Tibial nerve (tissue), 4 donors: ENCODE data around the gene LYPD6B.

ENCODE experiments used
- CTCF ChIP-seq, 5 experiments: fragments of 200-600 bp in 3 of 5; fragments of 450-650 bp in 2 of 5; sonication (generic) in 3 of 5; IDR thresholded peaks; one replicate each; pipeline ENCODE4 v1.5.1; 2016 to 2019; ENCODE audit warnings: antibody characterized with exemption in 5 of 5, mild to moderate bottlenecking in 3 of 5, moderate library complexity in 2 of 5
- EP300 ChIP-seq, 2 donors: sonication (generic); formaldehyde crosslinking; IDR thresholded peaks; one replicate each; pipeline ENCODE4 v1.6.1; 2017; ENCODE audit warnings: antibody characterized with exemption in 2 of 2, mild to moderate bottlenecking in 1 of 2
- POLR2A ChIP-seq, 2 donors: fragments of 450-650 bp; IDR thresholded peaks; one replicate each; pipeline ENCODE4 v1.6.1; 2017; ENCODE audit warnings: antibody characterized with exemption in 2 of 2, mild to moderate bottlenecking in 2 of 2, moderate library complexity in 2 of 2

GRCh38 chr2:149170911-149171310 is 132.4 kb downstream of the LYPD6B start:
- no peak for TF ChIP-seq CTCF (IDR thresholded peaks at IDR 0.05)
- no peak for TF ChIP-seq EP300 (IDR thresholded peaks at IDR 0.05)
- TF ChIP-seq POLR2A (IDR thresholded peaks at IDR 0.05): no peak
